Activated gamma-delta T cell treated with anti-CD3 and anti-CD28 coated beads, Interleukin-2, amount 50 U/mL, for 16 hours (primary cell): Measurements from ENCODE around the gene GNA12.
"Not testable (repeated sequence)": the region's sequence is repeated elsewhere in the genome, so short reads cannot be mapped to it uniquely, and the experiment has no call there.

Experiments used
- DNase-seq: peaks from one replicate; pipeline ENCODE4 v3.0.0-alpha.2; 2020; ENCODE audit warnings: low read depth

Gene GNA12

DNA sequence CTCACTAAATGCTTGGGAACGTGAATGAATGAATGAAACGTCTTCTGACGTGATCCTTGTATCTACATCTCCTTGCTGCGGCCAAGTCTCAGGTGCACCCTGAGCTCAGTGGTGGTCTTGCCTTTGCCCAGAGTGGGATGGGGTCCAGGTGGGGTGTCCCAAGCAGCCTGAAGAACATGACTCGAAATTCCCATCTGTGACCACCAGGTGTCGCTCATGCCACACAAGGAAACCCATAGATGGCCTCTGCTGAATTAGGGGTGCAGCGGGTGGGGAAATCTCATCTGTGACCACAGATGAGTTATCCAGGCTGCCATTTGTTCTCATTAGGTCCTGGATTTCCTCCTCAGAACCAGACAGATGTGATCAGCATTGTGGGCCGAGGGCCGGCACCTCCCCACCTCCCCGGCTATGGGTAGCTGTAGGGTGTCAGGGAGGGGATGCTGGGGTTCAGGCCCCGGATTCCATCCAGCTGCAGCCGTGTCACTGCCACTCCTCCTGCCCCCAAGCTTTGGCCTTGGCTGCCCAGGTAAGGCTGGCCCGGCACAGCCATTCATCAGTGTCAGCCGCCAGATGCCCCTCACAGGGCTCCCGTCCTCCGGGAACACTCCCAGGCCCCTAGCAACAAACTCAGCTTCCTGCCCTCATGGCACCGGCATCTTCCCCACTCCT, 21.0 kb upstream of the GNA12 start:
- peak; percentile 64 for DNase-seq

DNA sequence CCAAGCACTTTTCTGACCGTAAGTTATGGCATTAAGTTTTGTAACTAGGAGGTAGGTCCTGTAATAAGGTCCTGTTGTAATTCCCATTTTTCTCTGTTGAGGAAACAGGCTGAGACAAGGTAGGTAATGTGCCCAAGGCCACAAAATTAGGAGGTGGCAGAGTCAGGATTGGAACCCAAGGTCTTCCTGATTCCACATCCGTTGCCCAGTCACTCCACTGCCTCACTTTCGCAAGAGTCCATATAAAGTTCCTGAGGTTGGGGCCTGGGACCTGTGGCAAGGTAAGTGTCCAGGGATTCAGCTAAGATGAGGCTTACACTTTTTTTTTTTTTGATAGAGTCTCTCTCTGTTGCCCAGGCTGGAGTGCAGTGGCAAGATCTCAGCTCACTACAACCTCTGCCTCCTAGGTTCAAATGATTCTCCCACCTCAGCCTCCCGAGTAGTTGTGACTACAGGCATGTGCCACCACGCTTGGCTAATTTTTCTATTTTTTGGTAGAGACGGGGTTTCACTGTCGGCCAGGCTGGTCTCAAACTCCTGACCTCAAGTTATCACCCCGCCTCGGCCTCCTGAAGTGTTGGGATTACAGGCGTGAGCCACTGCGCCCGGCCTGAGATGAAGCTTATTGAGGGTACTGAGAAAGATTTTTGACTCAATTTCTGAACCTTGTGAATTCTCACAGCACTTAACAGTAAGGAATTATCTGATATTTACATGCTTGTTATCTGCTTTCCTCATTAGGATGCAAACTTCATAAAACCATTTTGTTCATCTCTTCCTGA, 20.3 kb upstream of the GNA12 start:
- no peak for DNase-seq

DNA sequence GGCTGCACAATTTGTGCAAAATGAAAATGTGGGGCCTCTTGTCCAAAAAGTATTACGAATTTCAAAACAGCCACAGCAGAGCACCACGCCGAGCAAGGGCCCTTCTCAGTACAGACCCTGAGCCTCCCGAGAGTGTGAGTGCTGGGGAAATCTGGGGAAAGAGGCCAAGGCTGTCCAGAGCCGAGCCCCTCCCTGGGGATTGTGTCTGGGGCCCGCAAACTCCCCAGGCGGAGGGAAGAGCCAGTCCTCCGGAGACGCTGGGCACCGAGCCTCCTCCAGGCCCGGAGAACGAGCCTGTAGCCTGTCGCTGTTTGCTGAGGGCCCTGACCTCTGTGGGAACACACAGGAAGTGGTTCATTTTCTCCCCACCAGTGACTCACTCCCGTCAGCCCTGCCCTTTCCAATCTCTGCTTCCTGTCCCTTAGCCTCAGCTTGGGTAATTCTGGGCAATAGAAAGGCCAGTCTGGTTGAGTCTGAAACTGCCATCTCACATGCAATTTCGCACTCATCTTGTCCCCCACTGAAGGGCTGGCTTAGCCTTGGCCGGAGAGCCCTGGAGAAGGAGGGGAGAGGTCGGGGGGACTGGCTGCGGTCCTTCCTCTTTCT, 19.5 kb upstream of the GNA12 start:
- DNase-seq = peak; percentile 67

DNA sequence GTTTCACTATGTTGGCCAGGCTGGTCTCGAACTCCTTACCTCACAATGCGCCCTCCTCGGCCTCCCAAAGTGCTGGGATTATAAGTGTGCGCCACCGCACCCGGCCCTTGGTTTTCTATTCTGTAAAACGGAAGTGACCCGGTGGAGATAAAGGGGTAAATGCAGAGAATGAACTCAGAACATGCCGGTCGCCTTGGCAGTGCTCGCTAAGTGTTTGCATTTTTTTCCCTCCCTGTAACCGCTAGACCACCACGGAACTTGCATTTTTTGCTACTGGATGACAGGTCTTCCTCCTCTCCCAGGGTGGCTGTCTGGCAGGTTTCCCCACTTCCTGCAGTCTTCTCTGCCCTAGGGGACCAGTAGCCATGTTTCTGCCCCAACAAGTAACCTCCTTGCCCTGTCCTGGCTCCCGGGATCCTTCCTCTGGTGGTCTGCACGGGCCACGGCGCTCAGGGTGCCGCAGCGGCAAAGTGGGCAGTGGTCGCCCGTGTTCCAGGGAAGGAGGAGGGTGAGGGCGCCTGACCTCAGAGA, 18.8 kb upstream of the GNA12 start:
- no peak for DNase-seq

DNA sequence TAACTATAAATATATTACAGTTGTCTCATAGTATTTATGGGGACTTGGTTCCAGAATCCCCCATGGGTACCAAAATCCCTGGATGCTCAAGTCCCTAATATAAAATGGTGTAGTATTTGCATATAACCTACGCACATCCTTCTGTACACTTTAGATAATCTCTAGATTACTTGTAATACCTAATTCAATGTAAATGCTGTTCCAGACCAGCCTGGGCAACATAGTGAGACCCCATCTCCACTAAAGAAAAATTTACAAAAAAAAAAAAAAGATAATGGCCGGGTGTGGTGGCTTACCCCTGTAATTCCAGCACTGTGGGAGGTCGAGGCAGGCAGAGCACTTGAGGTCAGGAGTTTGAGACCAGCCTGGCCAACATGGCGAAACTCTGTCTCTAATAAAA, 17.4 kb upstream of the GNA12 start:
- DNase-seq = no peak

DNA sequence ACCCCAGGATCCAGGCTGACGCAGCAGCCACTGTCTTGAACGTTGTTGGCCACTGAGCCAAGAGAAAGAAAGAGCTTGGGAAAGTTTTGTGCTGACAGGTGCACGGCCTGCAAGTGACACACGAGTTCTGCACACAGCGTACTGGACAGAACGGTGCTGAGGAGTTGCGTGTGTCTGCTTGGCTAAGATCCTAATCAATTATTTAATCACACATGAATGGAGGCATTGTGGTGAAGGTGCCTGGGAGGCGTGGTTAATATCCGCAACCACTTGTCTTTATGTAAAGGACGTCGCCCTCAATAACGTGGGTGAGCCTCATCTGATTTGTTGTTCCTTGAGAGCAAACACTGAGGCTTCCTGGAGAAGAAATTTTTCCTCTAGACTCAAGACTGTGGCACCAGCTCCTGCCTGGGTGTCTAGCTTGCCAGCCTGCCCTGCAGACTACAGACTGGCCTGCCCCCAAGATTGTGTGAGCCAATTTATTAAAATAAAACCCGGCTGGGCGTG, 16.6 kb upstream of the GNA12 start:
- no peak for DNase-seq

DNA sequence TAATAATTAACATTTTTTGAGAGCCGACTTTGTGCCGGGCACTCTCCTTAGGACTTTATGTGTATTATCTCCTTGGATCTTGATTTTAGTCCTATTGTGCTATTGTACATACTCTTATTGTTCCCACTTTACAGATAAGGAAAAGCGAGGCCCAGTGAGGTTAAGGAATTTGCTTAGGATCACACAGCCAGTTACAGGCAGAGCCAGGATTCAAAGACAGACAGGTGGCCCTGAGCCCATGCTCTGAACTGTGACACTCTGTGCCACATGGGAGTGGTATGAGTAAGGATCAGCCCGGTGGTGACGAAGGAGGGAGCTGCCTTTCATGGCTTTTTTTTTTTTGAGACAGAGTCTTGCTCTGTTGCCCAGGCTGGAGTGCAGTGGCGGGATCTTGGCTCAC, 15.8 kb upstream of the GNA12 start:
- no peak for DNase-seq

DNA sequence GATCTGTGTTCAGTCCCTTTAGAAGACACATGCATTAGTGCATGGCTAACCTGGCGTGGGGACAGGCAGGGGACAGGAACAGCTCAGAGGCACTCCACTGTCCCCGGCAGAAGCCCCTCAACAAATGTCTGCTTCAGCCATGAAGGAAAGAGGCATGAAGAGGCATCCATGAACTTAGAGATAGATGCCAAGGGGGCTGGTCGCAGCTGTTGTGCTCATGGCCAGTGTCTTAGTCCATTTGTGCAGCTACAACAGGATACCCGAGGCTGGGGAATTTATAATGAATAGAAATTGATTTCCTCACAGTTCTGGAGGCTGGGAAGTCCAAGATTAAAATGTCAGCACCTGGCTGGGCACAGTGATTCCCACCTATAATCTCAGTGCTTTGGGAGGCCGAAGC, 14.5 kb upstream of the GNA12 start:
- DNase-seq = no peak

DNA sequence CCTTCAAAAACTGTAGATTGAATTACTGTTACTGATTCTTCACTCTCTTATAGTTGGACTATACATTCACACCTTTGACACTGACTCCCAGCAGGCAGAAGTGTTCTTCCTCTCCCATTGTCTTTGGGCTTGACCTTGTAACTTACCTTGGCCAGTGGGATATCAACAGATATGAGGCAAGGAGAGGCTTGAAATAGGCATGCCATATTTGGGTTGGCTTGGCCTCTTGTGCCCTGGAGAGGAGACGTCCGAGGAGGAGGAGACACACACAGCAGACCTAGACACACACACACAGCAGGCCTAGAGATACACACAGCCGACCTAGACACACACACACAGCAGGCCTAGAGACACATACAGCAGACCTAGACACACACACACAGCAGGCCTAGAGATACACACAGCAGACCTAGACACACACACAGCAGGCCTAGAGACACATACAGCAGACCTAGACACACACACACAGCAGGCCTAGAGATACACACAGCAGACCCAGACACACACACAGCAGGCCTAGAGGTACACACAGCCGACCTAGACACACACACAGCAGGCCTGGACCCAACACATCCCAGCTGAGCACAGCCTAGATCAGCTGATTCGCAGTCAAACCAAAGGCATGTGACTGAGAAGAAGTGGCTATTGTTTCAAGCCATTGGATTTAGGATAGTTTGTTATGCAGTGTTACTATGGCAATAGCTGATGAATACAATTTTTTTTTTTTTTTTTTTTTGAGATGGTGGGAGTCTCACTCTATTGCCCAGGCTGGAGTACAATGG, 12.5 kb upstream of the GNA12 start:
- DNase-seq = no peak

DNA sequence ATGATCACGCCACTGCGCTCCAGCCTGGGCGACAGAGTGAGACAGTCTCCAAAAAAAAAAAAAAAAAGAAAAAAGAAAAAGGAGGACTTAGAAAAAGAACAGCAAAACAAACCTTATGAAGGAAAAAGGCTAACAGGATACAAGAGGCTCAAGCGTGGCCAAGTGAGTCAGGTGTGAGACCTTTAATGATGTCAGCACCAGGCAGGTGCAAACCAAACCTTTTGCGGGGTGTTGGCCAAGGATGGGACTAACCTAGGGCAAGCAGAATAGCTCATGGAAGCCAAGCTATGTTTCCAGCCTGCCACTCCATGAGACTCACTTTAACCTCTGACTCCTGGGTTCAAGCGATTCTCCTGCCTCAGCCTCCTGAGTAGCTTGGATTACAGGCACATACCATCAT, 11.3 kb upstream of the GNA12 start:
- no peak for DNase-seq

DNA sequence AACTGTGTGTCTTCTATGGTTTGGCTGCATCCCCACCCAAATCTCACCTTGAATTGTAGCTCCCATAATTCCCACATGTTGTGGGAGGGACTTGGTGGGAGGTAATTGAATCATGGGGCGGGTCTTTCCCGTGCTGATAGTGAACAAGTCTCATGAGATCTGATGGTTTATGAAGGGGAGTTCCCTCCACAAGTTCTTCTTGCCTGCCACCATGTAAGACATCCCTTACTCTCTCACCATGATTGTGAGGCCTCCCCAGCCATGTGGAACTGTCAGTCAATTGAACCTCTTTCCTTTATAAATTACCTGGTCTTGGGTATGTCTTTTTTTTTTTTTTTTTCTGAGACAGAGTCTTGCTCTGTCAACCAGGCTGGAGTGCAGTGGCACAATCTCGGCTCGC, 9.4 kb upstream of the GNA12 start:
- DNase-seq = not testable (repeated sequence)

DNA sequence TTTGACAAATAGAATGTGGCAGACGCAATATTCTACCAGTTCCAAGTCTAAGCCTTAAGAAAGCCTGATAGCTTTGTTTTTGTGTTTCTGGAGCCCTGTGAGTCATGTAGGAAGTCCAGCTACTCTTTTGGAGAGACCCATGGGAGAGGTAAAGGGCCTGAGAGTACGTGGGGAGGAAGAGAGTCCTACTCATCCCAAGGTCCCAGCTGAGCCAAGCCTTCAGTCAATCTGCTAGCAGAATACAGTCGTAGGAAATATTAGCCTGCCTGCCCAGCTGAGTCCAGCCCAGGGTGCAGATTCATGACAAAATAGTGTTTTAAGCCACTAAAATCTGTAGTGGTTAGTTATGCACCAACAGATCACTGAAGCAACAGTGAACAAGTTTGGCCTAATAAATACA, 9.0 kb upstream of the GNA12 start:
- no peak for DNase-seq

DNA sequence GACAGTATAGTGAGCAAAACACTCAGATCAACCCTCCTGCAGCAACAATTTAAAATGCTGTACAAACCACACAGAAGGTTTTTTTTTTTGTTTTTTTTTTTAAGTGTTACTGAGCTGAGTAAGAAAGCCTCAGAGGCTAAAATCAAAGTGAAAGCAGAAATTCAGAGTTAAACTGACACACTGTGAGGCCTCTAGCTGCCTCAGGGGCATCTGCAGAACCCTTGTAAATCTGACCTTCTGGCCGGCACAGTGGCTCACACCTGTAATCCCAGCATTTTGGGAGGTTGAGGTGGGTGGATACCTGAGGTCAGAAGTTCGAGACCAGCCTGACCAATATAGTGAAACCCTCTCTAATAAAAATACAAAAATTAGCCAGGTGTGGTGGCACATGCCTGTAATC, 7.4 kb upstream of the GNA12 start:
- no peak for DNase-seq

DNA sequence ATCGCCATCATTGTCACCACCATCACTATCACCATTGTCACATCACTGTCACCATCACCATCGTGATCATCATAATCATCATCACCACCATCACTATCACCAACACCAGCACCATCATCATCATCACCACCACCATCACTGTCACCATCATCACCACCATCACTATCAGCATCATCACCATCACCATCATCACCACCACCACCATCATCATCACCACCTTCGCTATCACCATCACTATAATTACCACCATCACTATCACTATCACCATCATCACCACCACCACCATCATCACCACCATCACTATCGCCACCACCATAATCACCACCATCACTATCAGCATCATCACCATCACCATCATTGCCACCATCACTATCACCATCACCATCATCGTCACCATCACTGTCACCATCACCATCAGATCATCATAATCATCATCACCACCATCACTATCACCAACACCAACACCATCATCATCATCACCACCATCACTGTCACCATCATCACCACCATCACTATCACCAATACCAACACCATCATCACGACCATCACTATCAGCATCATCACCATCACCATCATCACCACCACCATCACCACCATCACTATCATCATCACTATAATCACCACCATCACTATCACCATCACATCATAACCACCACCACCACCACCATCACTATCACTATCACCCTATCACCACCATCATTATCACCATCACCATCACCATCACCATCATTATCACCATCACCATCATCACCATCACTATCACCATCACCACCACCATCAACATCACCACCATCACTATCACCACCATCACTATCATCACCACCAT, 6.0 kb upstream of the GNA12 start:
- DNase-seq = no peak

DNA sequence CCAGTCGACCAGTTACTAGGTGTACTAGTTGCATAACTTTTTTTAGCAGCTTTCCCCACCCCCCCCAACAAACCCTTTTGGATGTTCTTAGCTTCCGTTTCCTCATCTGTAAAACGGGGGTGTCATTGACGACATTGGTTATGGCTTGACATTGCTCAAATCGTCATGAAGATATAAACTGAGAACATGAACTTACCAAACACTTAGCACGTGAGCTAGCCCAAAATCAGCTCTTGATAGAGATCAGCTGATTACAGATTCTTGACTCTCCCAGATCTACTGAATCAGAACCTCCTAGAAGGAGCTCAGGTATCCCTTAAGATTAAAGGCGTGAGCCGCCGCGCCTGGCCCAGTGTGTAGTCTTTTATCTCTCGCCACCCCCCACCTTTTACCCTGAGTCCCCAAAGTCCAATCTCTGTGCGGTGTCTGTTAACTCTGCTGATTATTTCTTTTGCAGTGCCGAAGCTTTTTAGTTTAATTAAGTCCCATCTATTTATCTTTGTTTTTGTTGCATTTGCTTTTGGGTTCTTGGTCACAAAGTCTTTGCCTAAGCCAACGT, 1.0 kb upstream of the GNA12 start:
- DNase-seq = no peak

DNA sequence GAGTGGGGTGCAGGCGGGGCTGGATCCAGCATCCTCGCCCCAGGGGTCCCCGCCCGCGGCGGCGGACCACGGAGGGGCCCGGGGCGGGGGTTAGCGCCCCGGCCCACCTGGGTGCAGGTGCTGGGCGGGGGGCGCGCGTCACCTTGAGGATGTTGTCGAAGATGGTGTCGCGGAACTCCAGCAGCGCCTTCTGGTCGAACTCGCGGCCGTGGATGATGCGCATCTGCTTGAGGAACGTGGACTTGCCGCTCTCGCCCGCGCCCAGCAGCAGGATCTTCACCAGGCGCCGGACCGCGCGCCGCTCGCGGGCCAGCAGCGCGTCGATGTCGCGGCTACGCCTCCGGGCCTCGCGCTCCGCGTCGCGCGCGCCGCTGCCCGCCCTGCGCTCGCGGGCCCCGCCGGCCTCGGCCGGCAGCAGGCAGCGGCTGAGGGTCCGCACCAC, 376 bp downstream of the GNA12 start:
- DNase-seq = no peak

DNA sequence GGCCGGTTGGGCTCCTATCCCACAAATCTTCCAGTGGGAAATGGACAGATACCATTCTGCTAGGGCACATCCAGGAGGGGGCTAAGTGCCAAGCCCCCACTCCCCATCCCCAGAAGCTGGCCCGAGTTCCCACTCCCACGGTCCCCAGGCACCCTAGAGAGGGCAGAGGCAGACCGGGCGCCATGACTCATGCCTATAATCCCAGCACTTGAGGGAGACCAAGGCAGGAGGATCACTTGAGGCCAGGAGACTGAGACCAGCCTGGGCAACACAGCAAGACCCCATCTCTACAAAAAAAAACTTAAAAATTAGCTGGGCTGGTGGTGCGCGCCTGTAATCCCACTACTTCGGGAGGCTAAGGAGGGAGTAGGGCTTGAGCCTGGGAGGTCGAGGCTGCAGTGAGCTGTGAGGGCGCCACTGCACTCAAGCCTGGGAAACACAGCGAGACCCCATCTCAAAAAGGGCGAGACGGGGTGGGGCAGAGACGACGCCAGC, 870 bp downstream of the GNA12 start:
- no peak for DNase-seq

DNA sequence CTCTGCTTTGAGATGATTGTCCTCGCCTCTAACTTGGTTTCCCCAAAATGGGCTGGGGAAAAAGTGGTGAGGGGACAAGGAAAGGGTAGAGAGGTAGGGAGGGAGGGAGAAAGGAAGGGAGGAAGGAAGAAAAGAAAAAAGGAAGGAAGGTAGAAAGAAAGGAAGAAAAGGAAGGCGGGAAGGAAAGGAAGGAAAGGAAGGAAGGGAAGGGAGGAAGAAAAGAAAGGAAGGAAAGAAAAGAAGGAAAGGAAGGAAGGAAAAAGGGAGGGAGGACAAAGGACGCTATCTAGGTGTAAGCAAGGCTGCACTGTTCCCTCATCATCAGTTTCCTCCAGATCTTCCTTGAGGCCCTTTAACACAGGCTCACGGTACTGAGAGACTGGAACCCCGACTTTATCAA, 2.2 kb downstream of the GNA12 start:
- DNase-seq = no peak

DNA sequence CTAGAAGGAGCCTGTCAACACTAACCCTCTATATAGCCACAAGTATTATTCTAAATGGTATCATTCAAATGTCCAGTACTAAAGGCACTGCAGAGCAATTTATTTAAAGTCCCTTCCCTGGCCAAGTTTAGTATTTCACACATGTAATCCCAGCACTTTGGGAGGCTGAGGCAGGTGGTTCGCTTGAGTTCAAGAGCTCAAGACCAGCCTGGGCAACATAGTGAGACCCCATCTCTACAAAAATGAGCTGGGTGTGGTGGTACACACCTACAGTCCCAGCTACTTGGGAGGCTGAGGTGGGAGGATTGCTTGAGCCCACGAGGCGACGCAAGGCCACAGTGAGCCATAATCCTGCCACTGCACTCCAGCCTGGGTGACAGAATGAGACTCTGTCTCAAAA, 3.6 kb downstream of the GNA12 start:
- no peak for DNase-seq

DNA sequence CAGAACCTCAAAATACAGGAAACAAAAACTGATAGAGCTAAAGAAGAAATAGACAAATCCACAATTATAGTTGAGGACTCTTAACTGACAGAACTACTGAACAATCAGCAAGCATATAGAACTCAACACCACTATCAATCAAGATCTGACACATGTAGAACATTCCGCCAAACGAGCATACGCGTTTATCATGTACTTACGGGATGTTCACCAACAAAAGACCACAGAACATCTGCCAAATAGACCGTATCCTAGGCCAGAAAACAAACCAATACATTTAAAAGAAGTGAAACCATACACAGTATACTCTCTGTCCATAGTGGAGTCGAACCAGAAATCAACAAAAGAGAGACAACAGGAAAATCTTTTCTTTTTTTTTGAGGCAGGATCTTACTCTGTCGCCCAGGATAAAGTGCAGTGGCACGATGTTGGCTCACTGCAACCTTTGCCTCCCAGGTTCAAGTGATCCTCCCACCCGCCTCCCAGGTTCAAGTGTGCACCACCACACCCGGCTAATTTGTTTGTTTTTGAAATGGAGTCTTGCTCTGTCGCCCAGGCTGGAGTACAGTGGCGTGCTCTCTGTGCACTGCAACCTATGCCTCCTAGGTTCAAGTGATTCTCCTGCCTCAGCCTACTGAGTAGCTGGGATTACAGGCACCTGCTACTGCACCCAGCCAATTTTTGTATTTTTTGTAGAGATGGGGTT, 5.1 kb downstream of the GNA12 start:
- no peak for DNase-seq
